GM19455 (cell line): Measurements from ENCODE around the gene BSN.

ENCODE experiments used
- ATAC-seq: cut with Tn5 transposase; IDR thresholded peaks from one replicate; pipeline ENCODE4 v1.9.1; 2021; ENCODE audit not compliant: unreplicated experiment

Gene BSN

GRCh38 chr3:49711489-49711888 lies 157.2 kb downstream of the BSN start:
- no peak for ATAC-seq

GRCh38 chr3:49712166-49712565 lies 157.9 kb downstream of the BSN start:
- no peak for ATAC-seq

GRCh38 chr3:49712631-49713317 lies 158.5 kb downstream of the BSN start:
- ATAC-seq: no peak

GRCh38 chr3:49713336-49714105 lies 159.2 kb downstream of the BSN start:
- ATAC-seq: no peak

- no peak for ATAC-seq
Observed at GRCh38 chr3:49714728-49715550, 160.7 kb downstream of the BSN start.

- ATAC-seq: no peak
Observed at GRCh38 chr3:49715611-49716121, 161.4 kb downstream of the BSN start.

- ATAC-seq: no peak
Observed at GRCh38 chr3:49716169-49716568, 161.9 kb downstream of the BSN start.

GRCh38 chr3:49716691-49717210 lies 162.5 kb downstream of the BSN start:
- ATAC-seq: no peak

GRCh38 chr3:49717211-49717958 lies 163.1 kb downstream of the BSN start:
- ATAC-seq: no peak

GRCh38 chr3:49717959-49718857 lies 163.9 kb downstream of the BSN start:
- ATAC-seq: no peak

- ATAC-seq: no peak
Observed at GRCh38 chr3:49718858-49719213, 164.6 kb downstream of the BSN start.

- ATAC-seq: peak; percentile 42
Observed at GRCh38 chr3:49719214-49719884, 165.1 kb downstream of the BSN start, which contains the start of gene AMIGO3. AMIGO3 (minus strand) TSS chr3:49719684; CDS start chr3:49719465, 219 bp downstream.
